Common myeloid progenitor, CD34-positive (primary cell): ENCODE measurements around the gene TNIP2.
A peak's percentile ranks its signal among the peaks of the same experiment; 100 is the strongest.

ENCODE experiments used
- CTCF ChIA-PET: fragments of 350-600 bp; sonication (Branson Sonifier 250); formaldehyde crosslinking; loops from one replicate; lab custom pipeline; 2021; ENCODE audit warnings: antibody characterized with exemption; lab: Charles Lee
- POLR2A ChIA-PET: fragments of 350-600 bp; sonication (Branson Sonifier 250); formaldehyde crosslinking; loops from one replicate; lab custom pipeline; 2021; ENCODE audit warnings: antibody characterized with exemption; lab: Charles Lee
- DNase-seq, 3 donors: peaks; one replicate each; pipeline versions ENCODE4 v3.0.0 to v3.0.0-alpha.2; 2013
- H3K27ac ChIP-seq, 2 experiments: 1 replicate in 1 of 2; 2 replicates in 1 of 2; pipeline ENCODE4 v1.7.0; 2013; ENCODE audit warnings: inconsistent platforms in 2 of 2, low read length in 2 of 2, mild to moderate bottlenecking in 2 of 2, low read depth in 1 of 2, moderate library complexity in 1 of 2; ENCODE audit not compliant: severe bottlenecking in 2 of 2, insufficient read depth in 1 of 2, poor library complexity in 1 of 2
- H3K27me3 ChIP-seq, 5 experiments: replicated peaks in 2 of 5; 1 replicate in 3 of 5; 2 replicates in 2 of 5; pipeline versions ENCODE4 v1.6.1 to v1.7.0; 2013; ENCODE audit warnings: low read length in 4 of 5, mild to moderate bottlenecking in 2 of 5, moderate library complexity in 2 of 5, inconsistent platforms in 1 of 5; ENCODE audit not compliant: insufficient read depth in 5 of 5, control insufficient read depth in 4 of 5
- H3K36me3 ChIP-seq, 4 experiments: 1 replicate in 2 of 4; 2 replicates in 2 of 4; pipeline versions ENCODE4 v1.6.1 to v1.7.0; 2013; ENCODE audit warnings: low read length in 3 of 4, control low read depth in 1 of 4, mild to moderate bottlenecking in 1 of 4; ENCODE audit not compliant: control insufficient read depth in 4 of 4, insufficient read depth in 4 of 4
- H3K4me1 ChIP-seq, 4 experiments: 1 replicate in 3 of 4; 2 replicates in 1 of 4; pipeline versions ENCODE4 v1.6.1 to v1.7.1; 2013; ENCODE audit warnings: low read length in 3 of 4, mild to moderate bottlenecking in 3 of 4, control low read depth in 1 of 4, inconsistent platforms in 1 of 4, moderate library complexity in 1 of 4; ENCODE audit not compliant: control insufficient read depth in 4 of 4, insufficient read depth in 4 of 4; ENCODE audit errors: control extremely low read depth in 1 of 4
- H3K4me3 ChIP-seq, 7 experiments: 1 replicate in 4 of 7; 2 replicates in 3 of 7; pipeline versions ENCODE4 v1.5.1 to v1.7.0; 2013; ENCODE audit warnings: mild to moderate bottlenecking in 7 of 7, low read length in 6 of 7, moderate library complexity in 6 of 7, inconsistent platforms in 2 of 7, low read depth in 2 of 7, control low read depth in 1 of 7; ENCODE audit not compliant: insufficient read depth in 4 of 7, control insufficient read depth in 1 of 7; ENCODE audit errors: extremely low read depth in 1 of 7
- H3K9me3 ChIP-seq, 5 experiments: 1 replicate in 4 of 5; 2 replicates in 1 of 5; pipeline versions ENCODE4 v1.6.1 to v1.7.1; 2013; ENCODE audit warnings: low read length in 4 of 5, mild to moderate bottlenecking in 2 of 5, inconsistent platforms in 1 of 5, low read depth in 1 of 5, moderate library complexity in 1 of 5; ENCODE audit not compliant: control insufficient read depth in 4 of 5, insufficient read depth in 2 of 5; ENCODE audit errors: control extremely low read depth in 1 of 5
- WGBS: methylation state at CpG from one replicate; pipeline ENCODE4 v1.1.5; 2013; ENCODE audit not compliant: insufficient coverage; 5-methylcytosine and 5-hydroxymethylcytosine counted together

The TNIP2 gene

GRCh38 chr4:2800691-2801596 lies 44.8 kb upstream of the TNIP2 start:
- Histone ChIP-seq H3K9me3 (no peaks in the 10 kb centered on the region), H3K4me1 (peaks cover 5 to 98% (median 89%) of the 10 kb centered on the region in 4 experiments), H3K27me3 (no peaks in the 10 kb centered on the region), H3K27ac (peak overlapping the region in 1 of 2 experiments; percentile 73), H3K4me3 (peak overlapping the region in 5 of 7 experiments; percentile 15 to 42 (median 26)), H3K36me3 (no peaks in the 10 kb centered on the region)
- ChIA-PET CTCF (interaction anchor here (0.8 to 4.5 kb wide), 4 partner anchors 10 to 61 kb away, joined by 3 to 34 read pairs (median 6); no protein-coding TSS in a partner anchor), POLR2A (interaction anchor here (0.6 to 1.6 kb wide), 3 partner anchors 9 to 20 kb away, joined by 4 to 5 read pairs (median 4); no protein-coding TSS in a partner anchor)
- WGBS, result 28% methylated on average over 24 of the region's 29 CpGs
- peak; percentile 63 to 86 (median 82) for DNase-seq

- ChIA-PET CTCF (interaction anchor here (0.8 to 4.5 kb wide), 4 partner anchors 11 to 38 kb away, joined by 3 to 34 read pairs (median 7); no protein-coding TSS in a partner anchor), POLR2A (interaction anchor here (0.6 to 1.6 kb wide), 4 partner anchors 10 to 19 kb away, joined by 3 to 5 read pairs (median 4); no protein-coding TSS in a partner anchor)
- H3K36me3 ChIP-seq, result no peaks in the 10 kb centered on the region
- no peaks in the 10 kb centered on the region for H3K9me3 ChIP-seq
- no peaks in the 10 kb centered on the region for H3K27me3 ChIP-seq
- peak overlapping the region in 4 of 7 experiments; percentile 20 to 53 (median 46) for H3K4me3 ChIP-seq
- peaks cover 5 to 97% (median 89%) of the 10 kb centered on the region in 4 experiments for H3K4me1 ChIP-seq
- peak overlapping the region in 1 of 2 experiments; percentile 73 for H3K27ac ChIP-seq
- 68% methylated on average over 14 of the region's 23 CpGs for WGBS
- no peak for DNase-seq
Measured at GRCh38 chr4:2799971-2800690, 44.0 kb upstream of the TNIP2 start.

- CTCF ChIA-PET, result interaction anchor here (1.1 to 4.5 kb wide), 5 partner anchors 12 to 48 kb away, joined by 3 to 34 read pairs (median 4); no protein-coding TSS in a partner anchor
- no peaks in the 10 kb centered on the region for H3K36me3 ChIP-seq
- H3K27me3 ChIP-seq, result no peaks in the 10 kb centered on the region
- 8% methylated on average over 7 of the region's 14 CpGs for WGBS
- H3K4me1 ChIP-seq, result peaks cover 5 to 97% (median 89%) of the 10 kb centered on the region in 4 experiments
- H3K27ac ChIP-seq, result peak overlapping the region in 1 of 2 experiments; percentile 58
- H3K4me3 ChIP-seq, result peak overlapping the region in 4 of 7 experiments; percentile 45 to 53 (median 46)
- POLR2A ChIA-PET, result interaction anchor here (0.6 to 2.0 kb wide), 5 partner anchors 11 to 19 kb away, joined by 3 to 8 read pairs (median 3); no protein-coding TSS in a partner anchor
- DNase-seq, result peak in 1 of 3 donors; percentile 39
- H3K9me3 ChIP-seq, result no peaks in the 10 kb centered on the region
Measured at GRCh38 chr4:2799224-2799911, 43.2 kb upstream of the TNIP2 start.

GRCh38 chr4:2798399-2799223 lies 42.5 kb upstream of the TNIP2 start:
- Histone ChIP-seq H3K27me3 (no peaks in the 10 kb centered on the region), H3K4me3 (peak overlapping the region in 5 of 7 experiments; percentile 26 to 56 (median 46)), H3K36me3 (no peaks in the 10 kb centered on the region), H3K27ac (peak overlapping the region in 1 of 2 experiments; percentile 59), H3K9me3 (no peaks in the 10 kb centered on the region), H3K4me1 (peaks cover 5 to 97% (median 91%) of the 10 kb centered on the region in 4 experiments)
- peak; percentile 63 to 91 (median 88) for DNase-seq
- POLR2A ChIA-PET, result interaction anchor here (0.6 to 2.0 kb wide), 6 partner anchors 11 to 165 kb away, joined by 3 to 8 read pairs (median 3); partner anchors contain the start of gene GRK4
- 14% methylated on average over 20 of the region's 29 CpGs for WGBS
- CTCF ChIA-PET, result interaction anchor here (0.7 to 4.5 kb wide), 9 partner anchors 9 to 69 kb away, joined by 3 to 34 read pairs (median 4); no protein-coding TSS in a partner anchor

GRCh38 chr4:2797545-2798305 lies 41.6 kb upstream of the TNIP2 start:
- H3K4me1 ChIP-seq, result peaks cover 5 to 96% (median 92%) of the 10 kb centered on the region in 4 experiments
- H3K27ac ChIP-seq, result peak overlapping the region in 1 of 2 experiments; percentile 59
- H3K4me3 ChIP-seq, result peak overlapping the region in 5 of 7 experiments; percentile 23 to 56 (median 46)
- no peaks in the 10 kb centered on the region for H3K36me3 ChIP-seq
- 14% methylated on average over 18 of the region's 23 CpGs for WGBS
- ChIA-PET POLR2A (interaction anchor here (0.9 to 2.0 kb wide), 5 partner anchors 13 to 166 kb away, joined by 3 to 8 read pairs (median 3); partner anchors contain the start of genes ADD1 and GRK4), CTCF (interaction anchor here (0.6 to 4.5 kb wide), 10 partner anchors 10 to 70 kb away, joined by 3 to 34 read pairs (median 4); no protein-coding TSS in a partner anchor)
- no peaks in the 10 kb centered on the region for H3K9me3 ChIP-seq
- no peaks in the 10 kb centered on the region for H3K27me3 ChIP-seq
- peak; percentile 62 to 95 (median 93) for DNase-seq
